IPS-NIHi7 (cell line): ENCODE data around the gene GPR37L1.
A peak's percentile ranks its signal among the peaks of the same experiment; 100 is the strongest.
"Not testable (repeated sequence)": the region's sequence is repeated elsewhere in the genome, so short reads cannot be mapped to it uniquely, and the experiment has no call there.

Experiments used
- DNase-seq: peaks from one replicate; pipeline ENCODE4 v3.0.0; 2012; ENCODE audit warnings: mixed read lengths; ENCODE audit errors: extremely low spot score

Gene GPR37L1

DNA sequence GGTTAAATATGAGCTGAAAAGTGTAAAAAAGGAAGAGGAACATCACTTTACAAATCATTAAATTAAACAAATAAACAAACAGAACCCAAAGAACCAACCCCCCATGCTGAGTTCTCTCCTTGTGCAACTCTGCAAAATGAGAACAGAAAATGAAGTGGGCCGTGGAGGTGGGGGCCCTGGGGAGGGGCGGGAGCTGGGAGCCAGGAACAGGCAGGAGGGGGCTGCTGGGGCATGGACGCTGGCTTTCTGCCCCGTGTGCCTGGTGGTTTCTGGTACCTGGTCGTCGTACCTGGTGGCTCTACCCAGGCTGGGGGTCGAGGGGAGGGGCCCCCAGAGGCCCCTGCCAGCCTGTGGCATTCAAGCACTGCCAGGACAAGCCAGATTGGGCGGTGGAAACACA lies 10.8 kb downstream of the GPR37L1 start:
- DNase-seq: no peak

DNA sequence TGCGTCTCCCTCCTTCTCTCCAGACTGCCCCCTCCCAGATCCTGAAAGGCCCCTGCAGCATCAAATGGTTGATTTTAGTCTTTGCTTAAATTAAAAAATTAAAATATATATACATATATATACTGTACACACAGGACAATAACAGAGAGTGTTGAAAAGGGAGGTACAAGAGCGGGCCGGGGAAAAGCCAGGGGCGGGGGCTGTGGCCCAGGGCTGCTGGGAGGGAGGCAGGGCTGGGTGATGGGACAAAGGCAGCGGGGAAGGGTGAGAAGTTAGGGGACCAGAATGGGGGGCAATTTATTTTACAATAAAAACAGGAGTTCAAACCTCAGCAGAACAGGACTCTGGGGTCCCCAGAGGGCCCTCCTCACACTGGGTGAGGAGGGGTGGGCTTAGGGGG lies 11.3 kb downstream of the GPR37L1 start:
- DNase-seq: no peak

DNA sequence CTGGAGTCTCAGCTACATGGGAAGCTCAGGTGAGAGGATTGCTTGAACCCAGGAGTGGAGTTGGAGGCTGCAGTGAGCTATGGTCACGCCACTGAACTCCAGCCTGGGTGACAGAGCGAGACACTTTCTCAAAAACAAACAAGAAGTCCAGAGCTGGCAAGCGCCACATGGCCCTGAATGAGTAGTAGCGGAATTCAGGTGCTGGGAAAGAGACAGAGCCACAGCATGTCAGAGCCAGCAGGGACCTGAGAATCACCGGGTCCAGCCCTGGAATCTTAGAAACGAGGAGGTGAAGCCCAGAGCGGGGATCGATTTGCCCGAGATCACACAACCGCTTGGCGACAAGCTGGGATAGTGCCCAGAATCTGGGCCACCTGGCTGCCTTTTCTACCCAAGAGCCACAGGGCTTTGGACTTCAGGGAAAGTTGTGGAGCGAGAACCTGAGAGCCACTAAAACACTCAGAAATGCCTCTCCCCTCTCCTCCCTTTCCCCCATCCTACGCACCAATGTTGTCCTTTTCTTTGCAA lies 12.0 kb downstream of the GPR37L1 start:
- no peak for DNase-seq

DNA sequence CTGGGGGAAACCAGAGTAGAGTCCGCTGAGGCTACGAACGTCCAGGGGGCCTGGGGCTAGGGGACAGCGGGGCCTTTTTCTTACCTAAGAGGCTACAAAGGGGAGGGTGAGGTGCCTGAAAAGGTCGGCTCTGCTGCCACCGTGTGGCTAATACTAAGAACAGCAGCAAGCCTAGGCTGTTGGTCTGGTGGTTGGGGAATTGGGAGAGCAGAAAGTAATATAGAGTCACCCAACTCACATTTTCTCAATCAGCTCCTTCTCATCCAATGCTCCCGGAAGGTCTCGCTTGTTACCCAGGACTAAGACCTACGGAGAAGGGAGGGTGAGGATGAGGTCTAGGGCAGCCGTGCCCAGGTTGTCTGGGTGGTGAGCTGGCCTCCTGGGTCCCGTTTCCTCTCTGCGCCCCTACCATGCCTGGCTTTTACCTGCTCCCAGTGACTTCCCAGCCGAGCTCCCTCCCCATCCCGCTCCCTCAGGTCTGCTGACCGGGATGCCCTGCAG lies 12.6 kb downstream of the GPR37L1 start:
- peak; percentile 95 for DNase-seq

DNA sequence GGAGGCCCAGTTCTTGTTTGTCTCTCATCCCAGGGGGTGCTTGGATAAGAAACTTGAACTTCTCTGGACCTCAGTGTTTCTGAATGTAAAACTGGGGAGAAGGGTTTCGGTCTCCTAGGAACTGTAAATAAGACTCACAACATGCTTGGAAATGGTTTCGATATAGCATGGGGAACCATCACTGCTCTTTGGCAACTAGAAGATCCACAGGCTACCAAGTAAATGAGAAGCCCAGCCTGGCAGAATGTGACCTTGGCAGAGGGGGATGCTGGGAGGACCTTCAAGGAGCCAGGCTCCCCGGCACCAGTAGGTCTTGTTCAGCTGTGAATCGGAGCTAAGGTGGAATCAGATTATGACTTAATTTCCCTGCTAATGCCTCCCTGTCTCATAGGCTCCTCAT lies 18.1 kb downstream of the GPR37L1 start:
- DNase-seq: no peak

DNA sequence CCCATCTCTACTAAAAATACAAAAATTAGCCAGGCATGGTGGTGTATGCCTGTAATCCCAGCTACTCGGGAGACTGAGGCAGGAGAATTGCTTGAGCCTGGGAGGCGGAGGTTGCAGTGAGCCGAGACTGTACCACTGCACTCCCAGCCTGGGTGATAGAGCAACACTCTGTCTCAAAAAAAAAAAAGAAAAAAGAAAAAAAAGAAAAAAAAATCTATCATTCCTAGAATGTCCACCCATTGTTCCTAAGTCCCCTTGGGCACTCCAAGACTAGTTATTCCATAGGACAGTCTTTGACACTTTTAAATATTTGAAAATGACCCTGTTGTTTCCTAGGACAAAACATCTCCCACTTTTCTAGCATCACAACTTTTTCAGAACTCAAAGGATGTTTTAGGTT lies 18.8 kb downstream of the GPR37L1 start:
- DNase-seq: not testable (repeated sequence)

DNA sequence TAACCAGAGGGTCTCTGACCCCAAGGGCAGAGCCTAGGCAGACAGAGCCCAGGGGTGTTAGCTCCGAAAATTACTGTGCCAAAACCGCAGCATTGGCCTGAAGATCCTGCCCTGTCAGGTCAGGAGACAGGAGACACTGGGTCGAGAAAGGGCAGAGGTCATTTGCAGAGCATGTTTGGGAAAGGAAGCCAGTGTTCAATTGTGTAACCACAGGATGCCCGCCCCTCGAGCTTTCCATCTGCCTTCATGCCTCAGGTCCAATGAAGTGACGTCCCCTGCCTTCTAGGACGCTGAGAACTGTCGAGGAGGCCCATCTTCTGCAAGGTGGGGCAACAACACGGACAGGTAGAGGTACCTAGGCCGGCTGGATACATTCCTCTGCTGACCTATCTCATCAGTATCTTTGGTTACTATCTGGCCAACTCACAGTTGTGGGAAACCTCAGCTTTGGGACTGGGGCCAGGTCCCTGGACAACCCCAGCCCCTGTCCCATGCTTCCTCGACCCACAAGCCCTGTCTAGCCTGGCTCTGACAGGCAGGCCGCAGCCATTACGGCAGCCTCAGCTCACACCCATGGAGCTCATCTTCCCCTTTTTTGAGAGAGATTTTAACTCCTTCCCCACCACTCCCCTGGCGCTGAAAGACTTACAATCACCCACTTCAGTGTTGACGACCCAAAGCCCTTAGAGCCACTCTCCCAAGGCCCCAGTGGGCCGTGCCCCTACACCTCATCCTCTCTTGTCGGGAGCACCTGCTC lies 20.5 kb downstream of the GPR37L1 start:
- DNase-seq: no peak

DNA sequence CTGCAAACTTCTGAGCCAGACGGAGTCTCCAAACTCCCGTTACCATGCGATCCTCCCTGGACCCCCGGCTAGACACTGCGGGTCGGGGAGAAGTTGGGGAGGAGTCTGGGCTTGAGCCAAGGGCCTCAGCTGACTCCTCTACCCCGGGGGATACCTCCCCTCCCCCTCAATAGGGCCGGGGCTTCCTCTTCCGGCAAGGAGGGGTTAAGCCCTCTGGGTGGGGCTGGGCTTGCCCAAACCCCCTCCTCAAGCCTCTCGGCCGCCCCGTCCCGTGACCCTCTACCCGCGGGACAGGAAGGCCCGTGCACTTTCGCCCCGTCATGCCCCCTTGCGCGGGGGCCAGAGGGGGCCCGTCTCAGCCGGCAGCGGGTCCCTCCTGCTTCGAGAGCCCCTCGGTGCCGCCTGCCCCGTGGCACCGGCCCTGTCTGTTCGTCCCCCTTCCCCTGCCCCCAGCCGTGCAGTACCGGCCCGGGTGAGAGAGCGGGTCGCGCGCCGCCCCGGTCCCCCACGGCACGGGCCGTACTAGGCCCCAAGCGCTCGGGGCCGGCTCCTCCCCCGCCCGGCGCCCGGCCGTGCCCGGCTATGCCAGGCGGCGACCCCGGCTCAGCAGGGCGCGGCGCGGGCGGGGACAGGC lies 21.2 kb downstream of the GPR37L1 start:
- peak; percentile 81 for DNase-seq

DNA sequence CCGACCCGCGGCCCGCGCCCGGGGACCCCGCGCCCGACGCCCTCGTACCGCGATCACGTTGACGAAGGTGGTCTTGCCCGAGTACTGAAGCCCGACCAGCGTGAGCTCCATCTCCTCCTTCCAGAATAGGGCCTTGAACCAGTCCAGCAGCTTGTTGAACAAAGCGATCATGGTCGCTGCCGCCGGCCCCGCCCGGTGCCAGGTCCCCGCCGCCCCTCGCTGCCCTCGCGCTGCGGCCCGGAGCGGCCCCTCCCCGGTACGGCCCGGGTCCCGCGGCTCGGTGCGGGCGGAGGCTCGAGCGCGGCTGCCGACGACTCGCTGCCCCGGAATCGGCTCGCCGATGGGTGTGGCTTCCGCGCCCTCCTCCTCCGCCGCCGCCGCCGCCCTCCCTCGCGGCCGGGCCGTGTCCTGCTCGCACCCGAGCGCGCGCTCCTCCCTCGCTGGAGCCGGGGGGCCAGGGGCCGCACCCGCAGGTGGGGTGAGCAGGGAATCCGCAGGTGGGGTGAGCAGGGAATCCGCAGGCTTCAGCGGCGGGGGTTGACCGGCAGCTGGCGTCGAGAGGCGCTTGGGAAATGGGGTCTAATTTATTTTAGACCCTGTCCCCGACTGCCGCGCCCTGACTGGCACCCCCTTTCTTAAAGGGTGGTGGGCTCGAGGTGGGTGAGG lies 21.8 kb downstream of the GPR37L1 start, which contains the start of gene ARL8A:
Gene ARL8A, minus strand, starts transcription at position 336 of the 666 bp plus-strand sequence. Its CDS starts 165 bp downstream, at position 171.
- DNase-seq: peak; percentile 78

DNA sequence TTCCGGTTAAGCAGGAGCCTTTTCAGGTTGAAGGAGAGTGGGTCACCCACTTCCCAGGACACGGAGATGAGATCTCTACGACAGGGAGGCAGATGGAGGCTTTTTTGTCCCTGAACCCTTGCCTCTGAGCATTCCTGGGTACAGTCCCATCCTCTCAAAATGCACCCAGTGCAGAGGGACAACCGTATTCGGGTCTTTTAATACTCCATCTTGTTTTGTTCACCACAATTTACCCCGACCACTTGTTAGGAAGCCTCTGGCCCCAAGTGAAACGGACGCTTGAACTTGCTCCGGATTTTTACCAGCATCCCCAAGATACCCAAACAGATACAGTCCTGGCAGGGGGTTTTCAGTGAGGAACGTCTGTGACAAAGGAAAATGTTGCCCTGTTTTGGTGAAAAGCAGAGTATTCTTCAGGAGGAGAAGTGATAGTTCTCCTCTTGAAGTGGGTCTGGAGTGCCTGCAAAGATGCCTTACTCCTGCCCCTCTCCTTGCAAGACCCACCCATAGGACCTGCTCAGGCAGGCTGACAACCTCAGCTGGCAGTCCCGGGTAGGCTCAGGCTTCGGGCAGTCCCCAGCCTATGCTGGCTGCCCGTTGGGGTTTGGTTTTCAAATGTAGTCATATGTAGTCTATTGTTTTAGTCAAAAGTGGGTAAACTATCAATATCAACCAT lies 22.5 kb downstream of the GPR37L1 start:
- DNase-seq: no peak

DNA sequence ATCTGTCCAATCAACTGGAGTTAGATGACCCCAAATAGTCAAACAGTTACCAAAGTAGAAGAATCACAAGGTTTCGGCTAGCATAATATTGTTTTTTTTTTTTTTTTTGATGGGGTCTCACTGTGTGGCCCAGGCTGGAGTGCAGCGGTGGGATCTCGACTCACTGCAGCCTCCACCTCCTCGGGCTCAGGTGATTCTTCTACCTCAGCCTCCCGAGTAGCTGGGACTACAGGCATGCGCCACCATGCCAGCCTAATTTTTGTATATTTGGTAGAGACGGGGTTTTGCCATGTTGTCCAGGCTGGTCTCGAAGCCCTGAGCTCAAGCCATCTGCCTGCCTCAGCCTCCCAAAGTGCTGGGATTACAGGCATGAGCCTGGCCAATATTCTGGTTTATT lies 23.0 kb downstream of the GPR37L1 start:
- DNase-seq: not testable (repeated sequence)

DNA sequence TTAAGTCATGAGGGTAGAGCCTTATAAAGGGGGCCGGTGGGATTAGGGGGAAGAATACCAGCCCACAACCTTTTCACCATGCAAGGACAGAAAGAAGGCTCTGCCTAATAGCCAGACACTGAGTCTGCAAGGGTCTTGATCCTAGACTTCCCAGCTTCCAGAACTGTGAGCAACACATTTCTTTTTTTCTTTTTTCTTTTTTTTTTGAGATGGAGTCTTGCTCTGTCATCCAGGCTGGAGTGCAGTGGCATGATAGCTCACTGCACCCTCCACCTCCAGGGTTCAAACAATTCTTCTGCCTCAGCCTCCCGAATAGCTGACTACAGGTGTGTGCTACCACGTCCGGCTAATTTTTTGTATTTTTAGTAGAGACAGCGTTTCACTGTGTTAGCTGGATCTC lies 23.6 kb downstream of the GPR37L1 start:
- DNase-seq: no peak

DNA sequence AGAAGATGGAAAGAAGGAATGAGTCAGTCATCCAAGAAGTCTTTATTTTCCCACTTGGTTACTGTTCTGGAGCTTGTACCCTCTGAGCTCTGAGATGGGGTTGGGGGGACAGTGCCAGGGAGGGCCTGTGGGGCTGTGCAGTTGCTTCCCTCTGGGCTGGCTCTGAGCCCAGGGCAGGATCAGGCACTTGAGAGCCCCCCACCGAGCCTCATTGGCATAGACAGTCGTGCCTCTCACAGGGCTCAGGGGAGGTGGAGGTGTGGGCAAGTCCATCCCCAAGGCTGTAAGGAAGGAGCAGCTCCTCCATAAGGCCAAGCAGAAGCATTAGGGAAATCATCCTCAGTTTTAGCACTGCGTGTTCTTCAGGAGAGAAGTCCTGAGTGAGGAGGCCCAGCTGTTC lies 24.3 kb downstream of the GPR37L1 start:
- no peak for DNase-seq

DNA sequence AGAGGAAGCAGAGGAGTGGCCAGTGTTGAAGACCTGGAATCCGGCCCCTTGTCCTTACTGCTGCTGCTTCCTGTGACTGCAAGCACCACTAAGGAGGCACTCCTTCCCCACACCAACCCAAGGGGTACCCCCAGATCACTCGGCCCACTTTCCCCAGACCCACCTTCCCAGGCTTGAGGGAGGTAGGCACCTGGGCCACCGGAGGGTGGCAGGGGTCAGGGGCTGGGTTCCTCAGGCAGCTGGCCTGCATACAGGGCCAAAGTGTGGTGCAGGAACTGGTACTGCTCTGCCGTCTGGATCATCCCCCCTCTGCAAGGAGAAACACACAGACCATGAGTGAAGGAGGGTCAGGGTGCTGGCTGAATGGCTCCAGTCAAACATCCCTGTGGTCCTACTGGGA lies 25.7 kb downstream of the GPR37L1 start:
- DNase-seq: no peak

DNA sequence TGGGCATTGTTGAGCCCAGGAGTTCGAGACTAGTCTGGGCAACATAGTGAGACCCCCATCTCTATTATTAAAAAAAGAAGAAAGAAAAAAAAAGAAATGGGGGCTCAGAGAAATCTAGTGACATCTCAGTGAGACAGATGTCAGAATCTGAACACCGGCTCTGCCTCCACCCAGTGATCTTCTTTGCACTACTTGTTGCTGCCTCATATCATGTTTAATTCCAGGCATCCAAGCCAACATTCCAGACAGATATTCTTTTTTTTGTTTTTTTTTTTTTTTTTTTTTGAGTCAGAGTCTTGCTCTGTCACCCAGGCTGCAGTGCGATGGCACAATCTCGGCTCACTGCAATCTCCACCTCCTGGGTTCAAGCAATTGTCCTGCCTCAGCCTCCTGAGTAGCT lies 26.8 kb downstream of the GPR37L1 start:
- no peak for DNase-seq

DNA sequence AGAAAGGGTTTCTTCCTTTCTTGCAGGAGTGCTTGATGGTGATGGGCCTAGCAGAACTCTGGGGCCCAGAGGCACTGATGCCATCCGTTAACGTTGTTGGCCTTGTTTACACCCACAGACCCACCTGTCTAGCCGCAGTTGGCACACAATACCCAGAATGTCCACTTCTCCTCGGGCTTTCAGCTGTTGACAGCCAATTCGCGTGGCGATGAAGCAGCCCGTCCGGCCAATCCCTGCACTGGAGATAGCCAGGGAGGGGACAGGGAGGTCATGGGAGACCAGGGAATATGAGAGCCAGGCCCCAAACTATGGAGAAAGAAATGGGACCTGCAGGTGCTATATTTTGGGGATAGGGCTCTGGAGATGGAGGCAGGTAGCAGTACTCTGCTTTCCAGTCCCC lies 27.5 kb downstream of the GPR37L1 start:
- DNase-seq: no peak

DNA sequence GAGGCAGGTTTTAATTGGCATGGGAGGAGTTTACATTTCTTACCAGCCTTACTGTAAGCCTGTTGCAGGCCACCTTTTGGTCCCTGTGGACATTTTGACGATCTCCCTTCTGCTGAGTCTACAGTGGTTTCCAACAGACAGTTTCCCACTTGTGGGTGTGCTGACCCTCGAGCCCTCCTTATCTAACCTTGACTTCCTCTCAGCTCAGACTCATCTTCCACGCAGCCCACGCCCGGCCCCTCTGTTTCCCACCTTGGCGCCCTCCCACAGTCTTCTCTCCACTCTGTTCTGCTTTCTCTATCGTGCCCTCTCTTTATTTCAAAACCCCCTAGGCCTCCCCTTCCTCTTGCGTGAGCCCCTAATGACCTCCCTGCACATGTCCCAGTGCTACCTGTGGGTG lies 27.9 kb downstream of the GPR37L1 start:
- DNase-seq: no peak

DNA sequence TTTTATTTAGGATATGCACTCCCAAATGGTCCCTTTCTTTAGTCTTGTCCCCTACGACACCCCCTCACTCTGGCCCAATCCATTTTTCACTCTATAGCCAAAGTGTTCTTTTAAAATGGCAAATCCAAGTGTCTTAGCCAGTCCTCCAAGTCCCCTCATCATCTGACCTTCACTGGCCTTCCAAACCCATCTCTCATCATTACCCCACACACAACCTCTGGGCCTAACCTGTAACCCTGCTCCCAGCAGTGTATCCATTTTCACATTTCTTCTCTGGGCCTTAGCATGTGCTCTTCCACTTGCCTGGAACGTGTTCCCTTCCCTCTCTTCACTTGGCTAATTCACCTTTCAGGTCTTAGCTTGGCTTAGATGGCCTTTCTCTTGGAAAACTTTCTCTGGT lies 28.3 kb downstream of the GPR37L1 start:
- no peak for DNase-seq

DNA sequence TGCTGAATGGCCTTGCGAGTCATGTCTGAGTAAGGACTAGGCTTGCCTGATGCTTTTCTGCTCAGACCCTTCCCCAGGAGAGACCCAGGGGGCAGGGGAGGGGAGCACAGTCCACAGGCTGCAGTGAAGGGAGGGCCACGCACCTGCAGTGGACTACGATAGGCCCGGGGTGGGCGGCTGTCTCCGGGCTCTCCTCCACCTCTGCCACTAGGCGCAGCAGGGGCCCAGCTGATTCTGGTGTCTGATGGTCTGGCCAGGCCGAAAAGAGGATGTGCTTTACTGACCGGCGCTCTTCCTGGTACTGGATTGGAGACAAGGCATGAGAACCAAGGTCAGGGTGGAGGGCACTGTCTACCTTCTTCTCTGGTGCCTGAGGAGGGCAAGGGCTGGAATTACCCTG lies 29.7 kb downstream of the GPR37L1 start:
- no peak for DNase-seq

DNA sequence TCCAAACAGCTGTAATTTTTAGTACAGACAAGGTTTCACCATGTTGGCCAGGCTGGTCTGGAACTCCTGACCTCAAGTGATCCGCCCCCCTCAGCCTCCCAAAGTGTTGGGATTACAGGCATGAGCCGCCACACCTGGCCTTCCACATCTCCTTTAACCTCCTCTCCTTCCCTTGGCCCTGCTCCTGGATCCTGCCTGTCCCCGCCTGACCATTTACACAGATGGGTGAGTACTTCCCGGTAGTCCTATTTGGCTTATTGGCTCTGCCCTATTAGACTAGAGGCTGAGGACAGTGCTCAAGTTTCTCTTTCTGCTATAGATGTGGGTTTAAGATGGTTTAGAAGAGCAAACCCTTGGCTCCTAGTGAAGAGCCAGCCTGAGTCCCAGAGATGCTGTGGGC lies 30.6 kb downstream of the GPR37L1 start:
- DNase-seq: no peak

DNA sequence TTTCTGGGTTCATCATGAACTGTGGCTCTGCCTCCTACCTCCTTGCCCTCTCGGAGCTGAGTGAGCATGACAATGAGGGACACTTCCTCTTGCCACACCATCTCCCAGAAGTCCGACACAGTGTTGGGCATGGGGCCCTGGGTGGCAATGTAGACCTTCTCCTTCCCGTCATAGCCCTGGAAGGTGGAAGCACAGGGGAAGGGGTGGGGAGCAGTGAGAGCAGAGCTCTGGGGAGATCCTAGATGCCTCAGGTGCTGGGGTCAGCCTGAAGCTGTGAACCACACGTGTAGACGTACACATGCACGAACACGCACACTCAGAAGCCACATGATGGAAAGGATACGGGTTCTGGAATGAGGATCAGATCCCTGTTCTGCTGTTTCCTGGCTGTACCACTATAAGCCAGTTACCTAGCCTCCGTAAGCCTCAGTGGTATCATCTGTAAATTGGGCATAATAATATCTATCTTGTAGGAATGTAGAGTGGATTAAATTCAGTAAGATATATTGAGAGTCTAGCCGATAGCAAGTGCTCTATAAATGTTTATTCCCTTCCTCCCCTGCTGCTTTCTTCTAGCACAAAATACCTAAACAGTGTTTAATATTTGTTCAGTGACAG lies 31.5 kb downstream of the GPR37L1 start:
- DNase-seq: no peak
